HCT116 (cell line): Measurements from ENCODE around the gene MUSK. TPM values are rescaled to one million over a fixed set of nuclear protein-coding genes. Genes with fewer than 3 reads are reported as not detected.
A peak's percentile ranks its signal among the peaks of the same experiment; 100 is the strongest.

ENCODE experiments used
- ATAC-seq: fragments of 200-7000 bp; cut with Tn5 transposase; 2 replicates; pipeline ENCODE4 v1.9.1; 2020; ENCODE audit warnings: mild to moderate bottlenecking, moderate library complexity
- Bru-seq: library from RNA; stranded (reverse); fragments of 400-500 nt; gene quantifications from one replicate; lab custom pipeline; 2021; lab: Mats Ljungman, UMichigan
- BruChase-seq, 2 experiments: library from RNA; stranded (reverse); fragments of 400-500 nt; gene quantifications; one replicate each; lab custom pipeline; 2021; lab: Mats Ljungman, UMichigan
- BruUV-seq: library from RNA; stranded (reverse); fragments of 400-500 nt; replicated peaks from 2 replicates; lab custom pipeline; 2021; lab: Mats Ljungman, UMichigan
- CTCF ChIA-PET: fragments of 300-600 bp; sonication (Branson Sonifier 250); formaldehyde crosslinking; loops from one replicate; lab custom pipeline; 2021; ENCODE audit warnings: antibody characterized with exemption; lab: Charles Lee
- POLR2A ChIA-PET: fragments of 300-600, 350-600 bp; sonication (Branson Sonifier 250); formaldehyde crosslinking; loops from one replicate; lab custom pipeline; 2021; ENCODE audit warnings: antibody characterized with exemption; lab: Charles Lee
- RAD21 ChIA-PET, 2 experiments: fragments of 300-600 bp; sonication (Branson Sonifier 250); formaldehyde crosslinking; loops; one replicate each; lab custom pipeline; 2023; ENCODE audit warnings: low total read pairs in 2 of 2; ENCODE audit not compliant: uncharacterized antibody in 2 of 2, unreplicated experiment in 2 of 2, low non-redundant PET in 1 of 2; lab: Charles Lee
- DNase-seq: peaks from one replicate; pipeline ENCODE4 v3.0.0-alpha.2; 2010; ENCODE audit warnings: low read depth, low spot score
- H2AFZ ChIP-seq: fragments of 200-600 bp; shearing (Covaris generic), sonication (generic); 2 replicates; pipeline ENCODE4 v1.6.1; 2017; ENCODE audit warnings: low read depth, mixed run types, mixed read lengths, antibody characterized with exemption, low read length; ENCODE audit not compliant: poor library complexity, severe bottlenecking
- H3K27ac ChIP-seq: 2 replicates; pipeline ENCODE4 v1.5.1; 2012; ENCODE audit warnings: low read depth, low read length
- H3K27me3 ChIP-seq: fragments of 200-600 bp; sonication (generic); 2 replicates; pipeline ENCODE4 v1.6.1; 2016; ENCODE audit warnings: mixed run types, low read length, mixed read lengths; ENCODE audit not compliant: insufficient read depth
- H3K36me3 ChIP-seq, 2 experiments: fragments of 200-500 bp in 1 of 2; fragments of 200-600 bp in 1 of 2; sonication (Bioruptor generic) in 1 of 2; sonication (generic) in 1 of 2; 2 replicates each; pipeline versions ENCODE4 v1.5.1 to v1.6.1; 2014 to 2016; ENCODE audit warnings: low read length in 2 of 2, inconsistent platforms in 1 of 2, mixed read lengths in 1 of 2, mixed run types in 1 of 2; ENCODE audit not compliant: insufficient read depth in 2 of 2, control insufficient read depth in 1 of 2
- H3K4me1 ChIP-seq, 2 experiments: fragments of 200-600 bp in 1 of 2; sonication (generic) in 1 of 2; 2 replicates each; pipeline versions ENCODE4 v1.5.1 to v1.6.1; 2012 to 2017; ENCODE audit warnings: low read length in 2 of 2, inconsistent platforms in 1 of 2, mild to moderate bottlenecking in 1 of 2, mixed read lengths in 1 of 2, mixed run types in 1 of 2, moderate library complexity in 1 of 2; ENCODE audit not compliant: insufficient read depth in 2 of 2, control insufficient read depth in 1 of 2
- H3K4me2 ChIP-seq: fragments of 200-600 bp; sonication (generic); 2 replicates; pipeline ENCODE4 v1.6.1; 2017; ENCODE audit warnings: mixed run types, low read length, mixed read lengths
- H3K4me3 ChIP-seq, 2 experiments: fragments of 200-600 bp in 1 of 2; sonication (generic) in 1 of 2; replicated peaks in 1 of 2; 2 replicates each; pipeline ENCODE4 v1.5.1; 2011 to 2016; ENCODE audit warnings: low read length in 2 of 2, control low read depth in 1 of 2, low read depth in 1 of 2, mild to moderate bottlenecking in 1 of 2, mixed read lengths in 1 of 2, mixed run types in 1 of 2
- H3K79me2 ChIP-seq: fragments of 200-600 bp; sonication (generic); 2 replicates; pipeline ENCODE4 v1.6.1; 2017; ENCODE audit warnings: mild to moderate bottlenecking, mixed run types, low read length, moderate library complexity, mixed read lengths; ENCODE audit not compliant: insufficient read depth
- H3K9ac ChIP-seq: fragments of 200-600 bp; sonication (generic); 2 replicates; pipeline ENCODE4 v1.6.1; 2016; ENCODE audit warnings: low read length, mixed read lengths
- H3K9me2 ChIP-seq: fragments of 200-600 bp; sonication (generic), shearing (Covaris generic); 2 replicates; pipeline ENCODE4 v1.6.1; 2017; ENCODE audit warnings: mixed run types, mild to moderate bottlenecking, moderate library complexity; ENCODE audit not compliant: insufficient read depth
- H3K9me3 ChIP-seq, 2 experiments: fragments of 200-500 bp in 1 of 2; fragments of 200-600 bp in 1 of 2; sonication (Bioruptor generic) in 1 of 2; sonication (generic) in 1 of 2; 2 replicates each; pipeline ENCODE4 v1.6.1; 2014 to 2017; ENCODE audit warnings: low read length in 2 of 2, mixed read lengths in 2 of 2, inconsistent platforms in 1 of 2, low read depth in 1 of 2, mild to moderate bottlenecking in 1 of 2, mixed run types in 1 of 2, moderate library complexity in 1 of 2; ENCODE audit not compliant: control insufficient read depth in 1 of 2, insufficient read depth in 1 of 2
- H4K20me1 ChIP-seq: fragments of 200-600 bp; sonication (generic), shearing (Covaris generic); 2 replicates; pipeline ENCODE4 v1.6.1; 2017; ENCODE audit warnings: mixed run types, mild to moderate bottlenecking, moderate library complexity; ENCODE audit not compliant: insufficient read depth
- ATF3 ChIP-seq: IDR thresholded peaks from 2 replicates; pipeline ENCODE4 v1.6.1; 2012
- CTCF ChIP-seq, 3 experiments: fragments of 200-600 bp in 1 of 3; sonication (generic) in 1 of 3; IDR thresholded peaks in 2 of 3; conservative IDR thresholded peaks in 1 of 3; 2 replicates each; pipeline ENCODE4 v1.5.1; 2012 to 2017; ENCODE audit warnings: low read depth in 2 of 3, low read length in 2 of 3, antibody characterized with exemption in 1 of 3, borderline replicate concordance in 1 of 3, control low read depth in 1 of 3, mild to moderate bottlenecking in 1 of 3, mixed read lengths in 1 of 3, mixed run types in 1 of 3, moderate library complexity in 1 of 3; ENCODE audit not compliant: insufficient read depth in 1 of 3
- ELF1 ChIP-seq: IDR thresholded peaks from 2 replicates; pipeline ENCODE4 v1.6.1; 2012; ENCODE audit warnings: low read depth, borderline replicate concordance
- EZH2 ChIP-seq: fragments of 200-600 bp; sonication (generic); IDR thresholded peaks from 2 replicates; pipeline ENCODE4 v1.6.1; 2017; ENCODE audit warnings: antibody characterized with exemption, mixed run types
- EZH2phosphoT487 ChIP-seq: fragments of 200-600 bp; IDR thresholded peaks from 2 replicates; pipeline ENCODE4 v1.6.1; 2018; ENCODE audit warnings: antibody characterized with exemption, borderline replicate concordance
- JUND ChIP-seq: IDR thresholded peaks from 2 replicates; pipeline ENCODE4 v1.6.1; 2012
- MAX ChIP-seq: IDR thresholded peaks from 2 replicates; pipeline ENCODE4 v1.6.1; 2012
- POLR2AphosphoS5 ChIP-seq: IDR thresholded peaks from 2 replicates; pipeline ENCODE4 v1.6.1; 2011; ENCODE audit warnings: mild to moderate bottlenecking, low read depth, low read length, moderate library complexity
- RAD21 ChIP-seq: IDR thresholded peaks from 2 replicates; pipeline ENCODE4 v1.6.1; 2012; ENCODE audit warnings: low read depth, mild to moderate bottlenecking
- REST ChIP-seq: IDR thresholded peaks from 2 replicates; pipeline ENCODE4 v1.6.1; 2012; ENCODE audit warnings: low read depth
- SIN3A ChIP-seq: IDR thresholded peaks from 2 replicates; pipeline ENCODE4 v1.6.1; 2012; ENCODE audit warnings: low read depth
- SP1 ChIP-seq: IDR thresholded peaks from 2 replicates; pipeline ENCODE4 v1.6.1; 2012; ENCODE audit warnings: low read depth
- SRF ChIP-seq: IDR thresholded peaks from 2 replicates; pipeline ENCODE4 v1.6.1; 2012; ENCODE audit warnings: low read depth
- ZBTB33 ChIP-seq: IDR thresholded peaks from 2 replicates; pipeline ENCODE4 v1.6.1; 2011; ENCODE audit warnings: mild to moderate bottlenecking, low read length, moderate library complexity; ENCODE audit not compliant: insufficient replicate concordance; ENCODE audit errors: extremely low read depth
- ZFX ChIP-seq: fragments of 450-650 bp; IDR thresholded peaks from 2 replicates; pipeline ENCODE4 v1.6.1; 2017
- intact Hi-C: fragments of 100-400 bp; cut with micrococcal nuclease; formaldehyde crosslinking; loops from 2 replicates; pipeline ENCODE4 v1.10.0; 2022
- long read RNA-seq: library from polyadenylated mRNA; unstranded; transcript quantifications from one replicate; pipeline ENCODE4 v2.0.0, GENCODE V29; 2021; ENCODE audit not compliant: unreplicated experiment
- polyA plus RNA-seq: library from polyadenylated mRNA; unstranded; fragments of >200 nt; gene quantifications from 2 replicates; pipeline ENCODE4 v1.2.1, GENCODE V29; 2012; ENCODE audit warnings: missing spikeins
- total RNA-seq: library from RNA; stranded (reverse); gene quantifications from one replicate; pipeline ENCODE4 v1.2.1, GENCODE V29; 2021; ENCODE audit not compliant: unreplicated experiment

The MUSK gene
- total RNA-seq, result not detected
- 0.01 TPM in 1 of 2 replicates, not detected in the other for polyA plus RNA-seq
- Bru-seq, nascent RNA, result percentile 5 among the genes with signal in this experiment
- BruChase-seq, experiment 1, labeled RNA remaining after a 6-hour chase, result percentile 1 among the genes with signal in this experiment
- BruChase-seq, experiment 2, labeled RNA remaining after a 2-hour chase, result percentile 1 among the genes with signal in this experiment
- long read RNA-seq, result 0 reads

GRCh38 chr9:110668570-110669167 is at the start of gene MUSK:
TSS of gene MUSK (plus strand) at chr9:110668791. CDS start at chr9:110668905, 114 bp downstream.
- ATAC-seq, result no peak
- no peak within 1 kb of the TSS for H3K4me2 ChIP-seq
- no peaks in the 10 kb centered on the region for H3K9me3 ChIP-seq
- ChIA-PET CTCF (no interaction called here), RAD21 (no interaction called here), POLR2A (no interaction called here)
- no peaks in the 10 kb centered on the region for H3K79me2 ChIP-seq
- no peaks in the 10 kb centered on the region for H4K20me1 ChIP-seq
- intact Hi-C loops, result no loop called here
- H3K9me2 ChIP-seq, result no peaks in the 10 kb centered on the region
- H3K4me1 ChIP-seq, result no peaks in the 10 kb centered on the region
- no peak within 1 kb of the TSS for H3K9ac ChIP-seq
- H3K27me3 ChIP-seq, result no peaks in the 10 kb centered on the region
- no peak within 1 kb of the TSS for H2AFZ ChIP-seq
- no peak within 1 kb of the TSS for H3K4me3 ChIP-seq
- DNase-seq, result no peak
- no TSS peak for BruUV-seq
- H3K36me3 ChIP-seq, result no peaks in the 10 kb centered on the region
- no peak within 1 kb of the TSS for H3K27ac ChIP-seq
- TF ChIP-seq CTCF (IDR thresholded peaks at IDR 0.05 in 2 of 3, conservative IDR thresholded peaks at IDR 0.05 in 1 of 3; ENCODE audit: borderline replicate concordance in 1 of 3, insufficient read depth in 1 of 3, low read depth in 2 of 3, low read length in 2 of 3) (no peak), SRF (no peak), RAD21 (no peak), SP1 (no peak), ELF1 (no peak), REST (no peak), ATF3 (no peak), EZH2 (no peak), MAX (no peak), ZFX (no peak), JUND (no peak), ZBTB33 (no peak), EZH2phosphoT487 (no peak), POLR2AphosphoS5 (no peak), SIN3A (no peak)
